Astrocyte of the cerebellum (primary cell): Measurements from ENCODE around the gene ANKRD16.
A peak's percentile ranks its signal among the peaks of the same experiment; 100 is the strongest.

Source experiments
- DNase-seq: peaks from one replicate; pipeline ENCODE4 v3.0.0-alpha.2; 2011; ENCODE audit warnings: low read depth
- H3K4me3 ChIP-seq: 2 replicates; pipeline ENCODE4 v1.5.1; 2011; ENCODE audit warnings: mild to moderate bottlenecking, low read depth, low read length, moderate library complexity
- CTCF ChIP-seq: IDR thresholded peaks from 2 replicates; pipeline ENCODE4 v1.5.1; 2012; ENCODE audit warnings: low read length, low read depth, moderate library complexity, mild to moderate bottlenecking; ENCODE audit errors: missing control alignments
- in situ Hi-C: cut with HindIII; loops from 2 replicates; pipeline ENCODE4 v1.10.0; 2017; ENCODE audit warnings: low sequenced_read_pairs

ANKRD16 gene

DNA sequence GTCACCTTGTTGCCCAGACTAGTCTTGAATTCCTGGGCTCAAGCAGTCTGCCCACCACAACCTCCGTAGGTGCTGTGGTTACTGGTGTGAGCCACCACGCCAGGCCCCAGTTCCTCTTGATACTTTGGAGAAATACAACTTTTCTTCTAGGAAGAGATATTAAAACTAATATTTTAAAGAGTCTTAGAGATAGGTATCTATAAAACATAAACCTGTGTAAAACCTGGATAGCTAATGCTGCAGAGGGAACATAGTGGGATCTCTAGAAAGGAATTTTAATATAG, 71.7 kb downstream of the ANKRD16 start:
- no peak for TF ChIP-seq CTCF
- in situ Hi-C loops, result no loop called here
- no peak overlapping the region for H3K4me3 ChIP-seq
- DNase-seq, result no peak

DNA sequence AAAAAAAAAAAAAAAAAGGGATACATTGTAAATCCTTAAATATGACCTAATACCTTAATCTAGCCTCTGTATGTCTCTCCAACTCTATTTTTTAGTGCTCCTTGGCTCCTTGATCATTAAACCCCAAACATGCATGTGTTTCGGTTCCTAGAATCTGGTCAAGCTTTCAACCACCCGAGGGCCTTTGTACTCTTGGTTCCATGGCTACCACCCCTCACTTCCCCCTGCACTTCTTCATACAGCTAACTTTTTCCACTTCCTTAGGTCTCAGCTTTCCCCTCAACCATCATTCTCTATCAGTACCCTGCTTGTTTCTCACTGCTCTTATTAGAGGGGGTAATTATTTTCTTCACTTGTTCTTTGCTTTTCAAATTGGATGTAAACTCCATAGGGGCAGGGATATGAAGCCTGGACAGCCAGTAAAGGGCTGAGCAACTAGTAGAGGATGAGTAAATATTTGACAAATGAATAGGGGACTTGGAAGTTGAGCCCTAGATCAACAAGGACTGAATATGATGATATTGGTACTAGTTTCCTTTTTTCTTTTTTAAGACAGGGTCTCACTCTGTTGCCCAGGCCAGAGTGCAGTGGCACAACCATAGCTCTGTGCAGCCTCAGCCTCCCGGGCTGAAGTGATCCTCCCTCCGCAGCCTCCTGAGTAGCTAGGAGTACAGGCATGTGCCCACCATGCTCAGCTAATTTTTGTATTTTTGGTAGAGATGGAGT, 72.2 kb downstream of the ANKRD16 start:
- DNase-seq, result no peak
- H3K4me3 ChIP-seq, result no peak overlapping the region
- in situ Hi-C loops, result no loop called here
- no peak for TF ChIP-seq CTCF

DNA sequence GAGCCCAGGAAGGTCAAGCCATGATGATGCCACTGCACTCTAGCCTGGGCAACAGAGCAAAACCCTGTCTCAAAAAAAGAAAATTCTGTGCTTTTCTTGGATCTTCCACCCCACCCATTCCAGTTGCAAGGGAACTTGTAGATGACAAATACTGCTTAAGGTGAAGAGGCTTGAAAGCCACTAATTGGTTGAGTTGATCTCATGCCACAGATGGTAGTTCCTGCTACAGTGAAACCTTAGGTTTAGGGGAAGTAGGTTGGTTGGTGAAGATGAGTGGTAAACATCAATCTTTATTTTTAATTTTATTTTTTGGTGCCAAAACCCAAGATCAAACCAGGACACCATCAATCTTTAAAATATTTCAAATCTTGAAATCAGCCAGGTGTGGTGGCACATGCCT, 73.5 kb downstream of the ANKRD16 start:
- no peak for TF ChIP-seq CTCF
- in situ Hi-C loops, result no loop called here
- no peak overlapping the region for H3K4me3 ChIP-seq
- no peak for DNase-seq

GRCh38 chr10:5814110-5815107, 75.3 kb downstream of the ANKRD16 start:
- TF ChIP-seq CTCF, result no peak
- peak overlapping the region; percentile 90 for H3K4me3 ChIP-seq
- no peak for DNase-seq
- in situ Hi-C loops, result loop anchor here (5.0 kb wide), 1 partner anchor 63 kb away; no protein-coding TSS in a partner anchor

DNA sequence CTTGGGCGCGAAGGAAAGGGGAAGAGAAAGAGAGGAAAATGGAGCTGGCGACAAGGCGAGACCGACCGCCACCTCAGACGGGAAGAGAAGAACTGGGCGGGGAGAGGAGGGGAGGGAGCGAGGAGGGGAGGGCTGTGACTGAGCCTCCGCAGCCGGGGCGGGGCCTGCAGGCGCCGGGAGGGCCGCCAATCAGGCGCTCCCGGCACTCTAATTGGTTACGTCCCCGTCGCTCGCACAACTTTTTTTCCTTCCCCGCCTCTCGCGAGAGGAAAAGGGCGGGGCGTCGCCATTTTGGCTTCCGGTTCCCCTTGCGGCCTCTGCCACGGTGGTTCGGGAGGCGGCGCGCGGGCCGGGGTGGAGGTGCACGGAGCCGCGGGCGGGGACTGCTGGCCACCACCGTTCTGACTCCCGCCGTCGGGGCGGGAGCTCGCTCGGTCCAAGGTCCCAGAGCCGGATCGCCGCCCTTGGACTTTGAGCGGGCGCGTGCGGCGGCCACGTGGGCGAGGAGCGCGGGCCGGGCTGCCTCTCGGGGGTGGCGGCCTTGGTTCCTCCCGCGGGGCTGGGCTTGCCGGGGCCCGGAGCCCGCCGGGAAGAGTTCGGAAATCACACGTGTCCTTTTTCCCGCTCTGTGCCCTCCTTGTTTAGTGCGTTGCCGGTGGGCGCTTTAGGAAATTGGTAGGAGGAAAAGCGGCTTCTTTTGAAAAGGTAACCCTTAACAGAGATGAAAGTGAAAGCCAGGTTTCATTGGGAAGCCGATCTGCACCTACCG, 76.2 kb downstream of the ANKRD16 start, which contains the start of gene GDI2:
TSS of gene GDI2 (minus strand) at position 94 of the 769 bp plus-strand sequence. CDS start 176 bp downstream, outside the sequence.
- H3K4me3 ChIP-seq, result peak within 1 kb of the TSS; percentile 90
- in situ Hi-C loops, result loop anchor here (5.0 kb wide), 1 partner anchor 64 kb away; no protein-coding TSS in a partner anchor
- TF ChIP-seq CTCF, result no peak

GRCh38 chr10:5813091-5813340, 76.7 kb downstream of the ANKRD16 start:
- TF ChIP-seq CTCF, result no peak
- no peak for DNase-seq
- H3K4me3 ChIP-seq, result peak overlapping the region; percentile 90
- in situ Hi-C loops, result loop anchor here (5.0 kb wide), 1 partner anchor 64 kb away; no protein-coding TSS in a partner anchor

More for the DNA sequence above, 76.2 kb downstream of the ANKRD16 start, which contains the start of gene GDI2:
- peak; percentile 87 for DNase-seq
